Esophagus squamous epithelium (tissue), 5 donors: ENCODE measurements around the gene RNF7. TPM values are rescaled to one million over a fixed set of nuclear protein-coding genes. Genes with fewer than 3 reads are reported as not detected.
"Not testable (repeated sequence)": the region's sequence is repeated elsewhere in the genome, so short reads cannot be mapped to it uniquely, and the experiment has no call there.

Experiments used
- DNase-seq: peaks from one replicate; lab custom pipeline; 2025; lab: John Stamatoyannopoulos, UW
- H3K27ac ChIP-seq, 4 donors: fragments of 200-600 bp; sonication (generic); one replicate each; pipeline ENCODE4 v1.5.1; 2016 to 2019; ENCODE audit warnings: mild to moderate bottlenecking in 1 of 4
- H3K27me3 ChIP-seq, 4 donors: fragments of 200-600 bp; sonication (generic); 1 replicate in 3 of 4; 2 replicates in 1 of 4; pipeline versions ENCODE4 v1.5.1 to v1.6.0; 2017 to 2021; ENCODE audit warnings: antibody characterized with exemption in 1 of 4
- H3K36me3 ChIP-seq, 3 donors: fragments of 200-600 bp; sonication (generic); one replicate each; pipeline ENCODE4 v1.5.1; 2016 to 2019
- H3K4me1 ChIP-seq, 3 donors: fragments of 200-600 bp; sonication (generic); one replicate each; pipeline ENCODE4 v1.5.1; 2017 to 2019
- H3K4me3 ChIP-seq, 4 donors: fragments of 200-600 bp; sonication (generic); 1 replicate in 3 of 4; 2 replicates in 1 of 4; pipeline ENCODE4 v1.5.1; 2016 to 2019; ENCODE audit warnings: mild to moderate bottlenecking in 2 of 4, moderate library complexity in 1 of 4
- H3K9me3 ChIP-seq, 3 donors: fragments of 200-600 bp; sonication (generic); one replicate each; pipeline ENCODE4 v1.5.1; 2016 to 2019
- POLR2A ChIP-seq, 4 donors: fragments of 450-650 bp; IDR thresholded peaks; one replicate each; pipeline ENCODE4 v1.6.1; 2017; ENCODE audit warnings: antibody characterized with exemption in 4 of 4, mild to moderate bottlenecking in 4 of 4, moderate library complexity in 3 of 4
- WGBS, 2 donors: methylation state at CpG; one replicate each; pipeline ENCODE4 v1.1.5; 2018; 5-methylcytosine and 5-hydroxymethylcytosine counted together
- intact Hi-C: fragments of 100-400 bp; cut with DNase I; formaldehyde crosslinking; loops from one replicate; pipeline ENCODE4 v1.15.0; 2022
- total RNA-seq, 4 donors: library from RNA; depleted of rRNA; stranded (reverse); fragments of >200 nt; gene quantifications; one replicate each; pipeline ENCODE4 v1.1.0, GENCODE V29; 2016
- TF ChIP-seq, protein P1 (sequence below), 6 experiments: fragments of 450-650 bp in 4 of 6; fragments of 200-600 bp in 2 of 6; sonication (generic) in 2 of 6; IDR thresholded peaks; one replicate each; pipeline ENCODE4 v1.5.1; 2016 to 2019; ENCODE audit warnings: antibody characterized with exemption in 6 of 6, mild to moderate bottlenecking in 4 of 6, moderate library complexity in 4 of 6
- donor health status: DM: yes; HTN: yes; CAD: no.

RNF7 gene
- total RNA-seq, 4 donors from 2014 or later = 54.4 to 103 (median 92.4) TPM

- H3K27ac ChIP-seq = no peak overlapping the region
- 62 to 88% methylated on average over 3 of the region's 4 CpGs for WGBS, 2 donors
- H3K27me3 ChIP-seq = no peaks in the 10 kb centered on the region
- no peak overlapping the region for H3K4me3 ChIP-seq
- H3K36me3 ChIP-seq = no peaks in the 10 kb centered on the region
- DNase-seq = no peak
- intact Hi-C loops = no loop called here
- no peaks in the 10 kb centered on the region for H3K9me3 ChIP-seq
- TF ChIP-seq, protein P1, sequence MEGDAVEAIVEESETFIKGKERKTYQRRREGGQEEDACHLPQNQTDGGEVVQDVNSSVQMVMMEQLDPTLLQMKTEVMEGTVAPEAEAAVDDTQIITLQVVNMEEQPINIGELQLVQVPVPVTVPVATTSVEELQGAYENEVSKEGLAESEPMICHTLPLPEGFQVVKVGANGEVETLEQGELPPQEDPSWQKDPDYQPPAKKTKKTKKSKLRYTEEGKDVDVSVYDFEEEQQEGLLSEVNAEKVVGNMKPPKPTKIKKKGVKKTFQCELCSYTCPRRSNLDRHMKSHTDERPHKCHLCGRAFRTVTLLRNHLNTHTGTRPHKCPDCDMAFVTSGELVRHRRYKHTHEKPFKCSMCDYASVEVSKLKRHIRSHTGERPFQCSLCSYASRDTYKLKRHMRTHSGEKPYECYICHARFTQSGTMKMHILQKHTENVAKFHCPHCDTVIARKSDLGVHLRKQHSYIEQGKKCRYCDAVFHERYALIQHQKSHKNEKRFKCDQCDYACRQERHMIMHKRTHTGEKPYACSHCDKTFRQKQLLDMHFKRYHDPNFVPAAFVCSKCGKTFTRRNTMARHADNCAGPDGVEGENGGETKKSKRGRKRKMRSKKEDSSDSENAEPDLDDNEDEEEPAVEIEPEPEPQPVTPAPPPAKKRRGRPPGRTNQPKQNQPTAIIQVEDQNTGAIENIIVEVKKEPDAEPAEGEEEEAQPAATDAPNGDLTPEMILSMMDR (IDR thresholded peaks at IDR 0.05) = no peak
- no peak for TF ChIP-seq POLR2A (IDR thresholded peaks at IDR 0.05)
- H3K4me1 ChIP-seq = no peaks in the 10 kb centered on the region
Observed at GRCh38 chr3:141788149-141788548, 50.1 kb downstream of the RNF7 start.

GRCh38 chr3:141788750-141789149, 50.7 kb downstream of the RNF7 start:
- H3K27me3 ChIP-seq, DNase-seq, H3K4me3 ChIP-seq, H3K27ac ChIP-seq, H3K4me1 ChIP-seq, H3K36me3 ChIP-seq, H3K9me3 ChIP-seq, intact Hi-C loops: not testable (repeated sequence)
- 87 to 91% methylated on average over 5 of the region's 5 CpGs for WGBS, 2 donors

DNA sequence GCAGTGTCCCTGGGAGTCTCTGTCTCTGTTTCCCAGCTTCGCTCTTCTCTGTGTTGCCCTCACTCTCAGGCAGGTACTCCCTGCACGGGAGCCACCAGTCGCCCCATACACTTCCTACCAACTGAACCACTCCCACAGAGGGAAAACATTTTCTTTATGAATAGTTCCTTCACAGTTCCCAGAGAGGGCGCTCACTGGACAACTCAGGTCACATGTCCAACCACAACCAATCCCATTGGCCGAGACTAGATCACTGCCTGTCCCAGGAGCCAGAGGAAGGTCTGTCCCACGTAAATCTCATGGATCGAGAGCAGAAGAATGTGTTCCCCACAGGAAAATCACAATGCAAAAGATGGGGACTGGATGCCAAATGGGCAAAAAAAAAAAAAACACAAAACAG, 51.2 kb downstream of the RNF7 start:
- no peak for TF ChIP-seq POLR2A (IDR thresholded peaks at IDR 0.05)
- TF ChIP-seq, protein P1 (IDR thresholded peaks at IDR 0.05) = no peak
- 96 to 98% methylated on average over 7 of the region's 7 CpGs for WGBS, 2 donors

GRCh38 chr3:141790171-141790570, 52.1 kb downstream of the RNF7 start:
- no peak overlapping the region for H3K27ac ChIP-seq
- H3K9me3 ChIP-seq = no peaks in the 10 kb centered on the region
- H3K4me1 ChIP-seq = peaks cover 0 to 12% (median 1%) of the 10 kb centered on the region in 3 donors
- no peaks in the 10 kb centered on the region for H3K36me3 ChIP-seq
- WGBS, 2 donors = 83 to 87% methylated on average over 4 of the region's 4 CpGs
- DNase-seq = no peak
- TF ChIP-seq, protein P1 (IDR thresholded peaks at IDR 0.05) = no peak
- no peak for TF ChIP-seq POLR2A (IDR thresholded peaks at IDR 0.05)
- H3K27me3 ChIP-seq = no peaks in the 10 kb centered on the region
- intact Hi-C loops = no loop called here
- H3K4me3 ChIP-seq = no peak overlapping the region

More for the DNA sequence above, 51.2 kb downstream of the RNF7 start:
- Histone ChIP-seq H3K9me3 (no peaks in the 10 kb centered on the region), H3K27ac (no peak overlapping the region), H3K27me3 (no peaks in the 10 kb centered on the region), H3K4me3 (no peak overlapping the region), H3K4me1 (peaks cover 0 to 4% (median 0%) of the 10 kb centered on the region in 3 donors), H3K36me3 (no peaks in the 10 kb centered on the region)
- intact Hi-C loops = no loop called here
- no peak for DNase-seq

DNA sequence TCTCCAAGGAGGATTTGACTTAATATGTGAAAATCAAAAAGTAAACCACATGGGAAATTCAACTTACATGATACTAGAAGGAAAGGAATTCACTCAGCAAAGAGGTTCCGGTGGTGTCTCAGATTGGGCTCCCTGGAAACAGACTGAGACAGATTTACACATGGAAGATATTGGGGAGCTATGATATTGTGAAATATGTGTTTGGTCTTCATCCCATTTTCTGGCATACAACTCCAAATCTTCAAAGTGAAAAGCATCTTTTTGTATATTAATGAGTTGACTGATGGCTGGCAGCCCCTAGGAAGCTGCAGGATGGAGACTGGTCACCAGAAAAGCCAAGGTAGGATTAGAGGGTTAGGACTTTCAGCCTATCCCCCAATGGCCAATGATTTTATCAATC, 54.4 kb downstream of the RNF7 start:
- intact Hi-C loops = no loop called here

More for the DNA sequence above, 54.4 kb downstream of the RNF7 start:
- no peak for TF ChIP-seq POLR2A (IDR thresholded peaks at IDR 0.05)
- TF ChIP-seq, protein P1 (IDR thresholded peaks at IDR 0.05) = no peak
- Histone ChIP-seq H3K27ac (no peak overlapping the region), H3K4me1 (peaks cover 16 to 36% (median 23%) of the 10 kb centered on the region in 3 donors), H3K27me3 (no peaks in the 10 kb centered on the region), H3K4me3 (no peak overlapping the region), H3K9me3 (no peaks in the 10 kb centered on the region), H3K36me3 (no peaks in the 10 kb centered on the region)
- WGBS, 2 donors = 86 to 100% methylated on average over 1 of the region's 1 CpG
- no peak for DNase-seq
